Left ventricle myocardium inferior (tissue), 1 donor: Measurements from ENCODE around the gene PPP4R4. TPM values are rescaled to one million over a fixed set of nuclear protein-coding genes. Genes with fewer than 3 reads are reported as not detected.

Source experiments
- DNase-seq: peaks from one replicate; pipeline ENCODE4 v3.0.0-alpha.2; 2020
- H3K27ac ChIP-seq: fragments of 200-600 bp; replicated peaks from 2 replicates; pipeline ENCODE4 v1.8.0; 2021
- H3K27me3 ChIP-seq: fragments of 200-600 bp; 2 replicates; pipeline ENCODE4 v1.8.0; 2021; ENCODE audit warnings: low read depth
- H3K36me3 ChIP-seq: fragments of 200-600 bp; 2 replicates; pipeline ENCODE4 v1.8.0; 2021
- H3K4me1 ChIP-seq: fragments of 200-600 bp; 2 replicates; pipeline ENCODE4 v1.8.0; 2021
- H3K4me3 ChIP-seq: fragments of 200-600 bp; 2 replicates; pipeline ENCODE4 v1.8.0; 2021; ENCODE audit warnings: mild to moderate bottlenecking, moderate library complexity
- H3K9me3 ChIP-seq: fragments of 200-600 bp; replicated peaks from 2 replicates; pipeline ENCODE4 v1.8.0; 2021
- intact Hi-C: fragments of 100-400 bp; cut with micrococcal nuclease; formaldehyde crosslinking; loops from one replicate; pipeline ENCODE4 v1.11.0; 2022
- total RNA-seq: library from RNA; stranded (reverse); fragmentation: NEBNext Ultra II Directional; extraction: Animal tissue kit (Norgen Biotek cat#: 25700); gene quantifications from one replicate; pipeline ENCODE4 v1.2.1, GENCODE V29; 2021
- TF ChIP-seq, protein P1 (sequence below): fragments of 200-600 bp; IDR thresholded peaks from 2 replicates; pipeline ENCODE4 v1.8.0; 2021; ENCODE audit warnings: antibody characterized with exemption, mild to moderate bottlenecking, borderline replicate concordance
- donor health status: DM: no; HTN: yes; CAD: no; lungs with severe emphysema.

The PPP4R4 gene
- total RNA-seq, 1 donor from 2014 or later: not detected

DNA sequence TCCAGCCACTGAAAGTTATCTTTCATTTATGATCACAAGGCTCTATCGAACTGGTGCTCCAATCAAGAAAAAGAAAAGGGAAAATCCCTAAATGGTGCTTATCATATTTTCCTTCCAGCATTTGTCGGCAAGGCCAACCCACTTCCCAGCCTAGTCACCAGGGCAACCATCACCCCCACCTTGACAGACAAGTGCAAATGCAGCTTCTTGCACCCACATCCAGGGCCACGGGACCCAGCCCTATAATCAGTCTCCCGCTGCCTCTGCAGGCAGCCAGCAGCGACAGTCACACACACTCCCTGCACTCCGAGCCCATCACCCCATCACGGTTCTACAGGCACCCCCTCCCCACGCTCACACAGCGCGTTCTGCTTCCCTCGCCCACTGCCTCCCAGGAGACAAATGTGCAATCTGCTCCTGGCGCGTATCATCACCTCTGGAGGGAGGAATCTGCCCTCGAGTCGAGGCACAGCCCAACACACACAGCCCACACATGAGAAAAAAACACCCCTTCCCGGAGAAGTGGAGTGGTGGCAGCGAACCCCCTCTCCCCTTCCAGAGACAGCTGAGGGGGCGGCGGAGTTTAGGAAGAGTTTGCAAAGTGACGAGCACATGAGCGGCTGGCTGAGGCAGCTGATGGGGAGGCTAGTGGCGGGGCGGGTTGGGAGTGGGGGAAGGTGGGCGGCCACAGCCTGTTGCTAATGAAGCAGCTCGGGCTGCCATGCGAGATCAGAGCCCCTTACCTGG lies 9.3 kb upstream of the PPP4R4 start:
- TF ChIP-seq, protein P1, sequence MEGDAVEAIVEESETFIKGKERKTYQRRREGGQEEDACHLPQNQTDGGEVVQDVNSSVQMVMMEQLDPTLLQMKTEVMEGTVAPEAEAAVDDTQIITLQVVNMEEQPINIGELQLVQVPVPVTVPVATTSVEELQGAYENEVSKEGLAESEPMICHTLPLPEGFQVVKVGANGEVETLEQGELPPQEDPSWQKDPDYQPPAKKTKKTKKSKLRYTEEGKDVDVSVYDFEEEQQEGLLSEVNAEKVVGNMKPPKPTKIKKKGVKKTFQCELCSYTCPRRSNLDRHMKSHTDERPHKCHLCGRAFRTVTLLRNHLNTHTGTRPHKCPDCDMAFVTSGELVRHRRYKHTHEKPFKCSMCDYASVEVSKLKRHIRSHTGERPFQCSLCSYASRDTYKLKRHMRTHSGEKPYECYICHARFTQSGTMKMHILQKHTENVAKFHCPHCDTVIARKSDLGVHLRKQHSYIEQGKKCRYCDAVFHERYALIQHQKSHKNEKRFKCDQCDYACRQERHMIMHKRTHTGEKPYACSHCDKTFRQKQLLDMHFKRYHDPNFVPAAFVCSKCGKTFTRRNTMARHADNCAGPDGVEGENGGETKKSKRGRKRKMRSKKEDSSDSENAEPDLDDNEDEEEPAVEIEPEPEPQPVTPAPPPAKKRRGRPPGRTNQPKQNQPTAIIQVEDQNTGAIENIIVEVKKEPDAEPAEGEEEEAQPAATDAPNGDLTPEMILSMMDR: no peak
- Histone ChIP-seq H3K9me3 (no peaks in the 10 kb centered on the region), H3K4me1 (peaks cover 11% of the 10 kb centered on the region), H3K27ac (no peak overlapping the region), H3K36me3 (no peaks in the 10 kb centered on the region), H3K27me3 (peaks cover 23% of the 10 kb centered on the region), H3K4me3 (no peak overlapping the region)
- intact Hi-C loops: no loop called here
- no peak for DNase-seq

DNA sequence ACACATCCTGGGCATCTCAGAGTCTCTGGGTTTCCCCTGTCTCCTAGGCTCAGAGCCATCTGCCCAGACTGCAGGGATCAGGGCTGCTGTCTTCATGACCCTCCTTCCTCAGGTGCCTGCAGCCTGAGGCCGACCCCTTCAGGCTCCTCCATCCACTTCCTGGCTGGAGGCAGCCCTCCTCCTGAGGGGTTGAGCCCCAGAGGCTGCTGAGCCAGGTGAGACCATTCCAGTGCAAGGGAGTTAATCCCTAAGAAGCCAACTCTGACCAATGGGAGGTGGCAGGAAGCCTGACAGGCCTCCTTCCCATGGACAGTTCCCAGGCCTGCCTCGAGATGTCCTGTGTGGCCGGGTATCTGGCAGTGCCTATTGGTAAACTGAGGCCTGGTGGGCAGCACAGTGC lies 8.4 kb upstream of the PPP4R4 start:
- Histone ChIP-seq H3K27me3 (peaks cover 23% of the 10 kb centered on the region), H3K9me3 (no peaks in the 10 kb centered on the region), H3K36me3 (no peaks in the 10 kb centered on the region), H3K4me1 (peaks cover 11% of the 10 kb centered on the region), H3K4me3 (no peak overlapping the region), H3K27ac (no peak overlapping the region)
- DNase-seq: no peak
- intact Hi-C loops: no loop called here
- TF ChIP-seq, protein P1: no peak

DNA sequence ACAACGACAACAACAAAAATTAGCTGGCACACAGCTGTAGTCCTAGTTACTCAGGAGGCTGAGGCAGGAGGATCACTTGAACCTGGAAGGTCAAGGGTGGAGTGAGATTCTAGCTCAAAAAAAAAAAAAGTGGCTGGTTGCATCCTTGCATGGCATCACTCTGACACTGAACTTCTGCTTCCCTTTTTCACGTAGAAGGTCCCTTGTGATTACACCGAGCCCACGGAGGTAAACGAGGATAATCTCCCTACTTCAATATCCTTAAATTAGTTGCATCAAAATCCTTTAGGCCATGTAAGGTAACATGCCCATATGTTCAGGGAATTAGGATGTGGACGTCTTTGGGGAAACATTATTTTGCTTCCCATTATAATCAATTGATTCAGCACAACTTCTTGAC lies 4.0 kb upstream of the PPP4R4 start:
- TF ChIP-seq, protein P1: no peak
- H3K36me3 ChIP-seq: no peaks in the 10 kb centered on the region
- no peak for DNase-seq
- intact Hi-C loops: no loop called here
- H3K27ac ChIP-seq: no peak overlapping the region
- peaks cover 17% of the 10 kb centered on the region for H3K4me1 ChIP-seq
- H3K4me3 ChIP-seq: no peak overlapping the region
- H3K9me3 ChIP-seq: no peaks in the 10 kb centered on the region
- H3K27me3 ChIP-seq: peaks cover 25% of the 10 kb centered on the region

DNA sequence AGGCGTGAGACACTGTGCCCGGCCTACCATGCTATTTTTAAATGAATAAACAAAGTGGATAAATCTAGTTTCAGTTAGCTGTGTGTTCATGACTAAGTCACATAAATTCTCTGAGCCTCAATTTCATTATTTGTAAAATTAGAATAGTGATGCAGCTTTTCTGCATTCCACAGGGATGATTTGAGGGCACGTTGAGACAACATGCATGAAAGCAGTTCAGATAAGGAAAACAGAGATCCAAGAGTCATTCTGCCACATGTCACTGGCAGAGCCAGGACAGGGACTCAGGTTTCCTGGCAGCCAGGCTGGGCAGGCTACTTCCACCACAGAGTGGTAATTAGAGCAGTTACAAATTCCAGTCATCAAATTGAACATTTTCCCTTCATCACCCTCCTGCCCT lies 2.9 kb upstream of the PPP4R4 start:
- Histone ChIP-seq H3K27me3 (peaks cover 25% of the 10 kb centered on the region), H3K36me3 (no peaks in the 10 kb centered on the region), H3K9me3 (no peaks in the 10 kb centered on the region), H3K4me3 (no peak overlapping the region), H3K27ac (no peak overlapping the region), H3K4me1 (peaks cover 24% of the 10 kb centered on the region)
- no peak for DNase-seq
- TF ChIP-seq, protein P1: no peak
- intact Hi-C loops: no loop called here

DNA sequence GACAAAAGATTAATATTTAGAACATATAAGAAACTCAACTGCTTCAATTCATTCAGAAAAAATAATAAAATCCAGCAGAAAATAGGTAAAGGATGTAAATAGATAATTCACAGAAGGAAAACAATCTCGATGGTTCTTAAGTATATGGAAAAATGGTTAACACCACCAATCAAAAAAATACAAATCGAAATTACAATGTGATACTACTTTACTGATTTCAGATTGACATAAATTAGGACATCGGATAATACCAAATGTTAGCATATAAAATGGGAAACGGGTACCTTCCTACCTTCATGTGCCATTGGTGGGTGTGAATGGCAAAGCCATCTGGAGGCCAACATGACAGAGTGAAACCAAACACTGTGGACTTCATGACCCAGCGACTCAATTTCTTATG lies 1.6 kb upstream of the PPP4R4 start:
- no peak overlapping the region for H3K4me3 ChIP-seq
- H3K9me3 ChIP-seq: no peaks in the 10 kb centered on the region
- H3K27me3 ChIP-seq: peaks cover 33% of the 10 kb centered on the region
- H3K27ac ChIP-seq: no peak overlapping the region
- peaks cover 24% of the 10 kb centered on the region for H3K4me1 ChIP-seq
- H3K36me3 ChIP-seq: no peaks in the 10 kb centered on the region
- intact Hi-C loops: no loop called here
- DNase-seq: no peak
- TF ChIP-seq, protein P1: no peak
